Measurements from ENCODE around the gene KCNA2.

- TF ChIP-seq CTCF (IDR thresholded peaks at IDR 0.05) (no peak), RAD21 (IDR thresholded peaks at IDR 0.05; ENCODE audit: low read length) (no peak), TCF12 (IDR thresholded peaks at IDR 0.05) (no peak), REST (IDR thresholded peaks at IDR 0.05; ENCODE audit: low read depth, low read length) (no peak), FOXJ3 (CRISPR knock-in tag; IDR thresholded peaks at IDR 0.05) (no peak)
Observed at GRCh38 chr1:110645211-110645610, 39.1 kb upstream of the KCNA2 start.

Data from SK-N-SH (cell line).